ENCODE measurements around the gene MMD2. TPM values are rescaled to one million over a fixed set of nuclear protein-coding genes. Genes with fewer than 3 reads are reported as not detected.
"Not testable (repeated sequence)": the region's sequence is repeated elsewhere in the genome, so short reads cannot be mapped to it uniquely, and the experiment has no call there.

Gene MMD2, protein sequence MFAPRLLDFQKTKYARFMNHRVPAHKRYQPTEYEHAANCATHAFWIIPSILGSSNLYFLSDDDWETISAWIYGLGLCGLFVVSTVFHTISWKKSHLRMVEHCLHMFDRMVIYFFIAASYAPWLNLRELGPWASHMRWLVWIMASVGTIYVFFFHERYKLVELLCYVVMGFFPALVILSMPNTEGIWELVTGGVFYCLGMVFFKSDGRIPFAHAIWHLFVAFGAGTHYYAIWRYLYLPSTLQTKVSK
- not detected in 2 replicates for total RNA-seq (2014; rRNA removed; shearing (Covaris generic))

GRCh38 chr7:4958477-4959301 is at the start of gene MMD2:
MMD2 (minus strand) TSS chr7:4959187; CDS start chr7:4959017, 170 bp downstream.
- DNase-seq (ENCODE audit: low spot score) = no peak

GRCh38 chr7:5005066-5005465 is 46.1 kb upstream of the MMD2 start:
- no peak for DNase-seq (ENCODE audit: low spot score)

DNA sequence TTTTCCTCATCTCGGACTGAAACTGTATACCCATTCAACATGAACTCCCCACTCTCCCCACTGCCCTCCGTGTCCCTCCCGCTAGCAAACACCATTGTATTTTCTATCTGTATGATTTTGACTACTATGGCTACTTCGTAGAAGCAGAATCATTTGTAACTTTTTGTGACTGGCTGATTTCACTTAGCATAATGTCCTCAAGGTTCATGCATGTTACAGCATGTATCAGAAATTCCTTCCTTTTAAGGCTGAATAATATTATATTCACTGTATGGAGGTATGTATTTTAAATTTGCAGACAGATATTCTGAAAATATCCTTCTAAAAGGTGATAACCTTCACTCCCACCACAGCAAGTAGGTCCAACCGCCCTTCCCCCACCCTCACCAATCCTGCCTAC is 42.9 kb upstream of the MMD2 start:
- DNase-seq (ENCODE audit: low spot score) = no peak

- no peak for DNase-seq (ENCODE audit: low spot score)
These were observed 42.0 kb upstream of the MMD2 start for GRCh38 chr7:5001003-5001402.

GRCh38 chr7:4999369-4999950 is 40.5 kb upstream of the MMD2 start:
- no peak for DNase-seq (ENCODE audit: low spot score)

DNA sequence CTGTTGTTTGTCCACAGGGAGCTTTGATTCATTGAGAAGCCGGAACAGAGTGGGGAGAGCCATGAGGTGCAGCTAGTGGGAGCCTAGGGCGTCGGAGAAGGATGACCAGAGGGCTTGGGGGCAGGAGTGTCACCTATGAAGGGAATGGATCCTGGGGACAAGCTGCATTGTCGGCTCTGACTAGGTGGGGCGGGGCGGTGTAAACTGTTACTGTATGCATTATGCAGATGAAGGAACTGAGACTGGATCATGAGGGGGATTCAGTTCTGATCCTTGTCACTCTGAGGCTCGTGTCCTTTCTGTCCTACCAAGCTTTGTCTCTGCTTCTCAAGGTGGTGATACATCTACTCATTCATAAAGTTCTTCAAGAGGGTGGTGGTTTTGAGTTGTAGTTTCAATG is 39.9 kb upstream of the MMD2 start:
- DNase-seq (ENCODE audit: low spot score) = no peak

DNA sequence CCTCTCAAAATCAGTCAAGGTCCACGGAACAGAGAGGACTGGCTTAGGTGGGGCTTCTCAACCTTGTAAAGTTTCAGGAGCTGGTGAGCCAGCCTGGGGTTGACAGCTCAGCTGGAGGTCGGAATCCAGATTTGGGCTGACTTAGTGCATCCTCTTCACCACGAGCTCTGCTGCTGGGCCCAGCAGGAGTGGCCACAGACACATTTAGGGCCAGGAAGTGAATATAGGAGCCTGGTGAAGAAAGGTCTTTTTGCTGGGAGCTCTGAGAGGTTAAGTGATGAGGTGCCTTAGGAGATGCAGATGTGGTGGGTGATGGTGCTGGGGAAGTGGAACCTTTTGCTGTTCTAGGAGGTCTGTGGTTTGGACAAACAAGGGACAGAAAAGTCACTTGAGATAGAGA is 39.3 kb upstream of the MMD2 start:
- DNase-seq (ENCODE audit: low spot score) = no peak

- no peak for DNase-seq (ENCODE audit: low spot score)
These were observed 37.8 kb upstream of the MMD2 start for GRCh38 chr7:4996696-4997222.

DNA sequence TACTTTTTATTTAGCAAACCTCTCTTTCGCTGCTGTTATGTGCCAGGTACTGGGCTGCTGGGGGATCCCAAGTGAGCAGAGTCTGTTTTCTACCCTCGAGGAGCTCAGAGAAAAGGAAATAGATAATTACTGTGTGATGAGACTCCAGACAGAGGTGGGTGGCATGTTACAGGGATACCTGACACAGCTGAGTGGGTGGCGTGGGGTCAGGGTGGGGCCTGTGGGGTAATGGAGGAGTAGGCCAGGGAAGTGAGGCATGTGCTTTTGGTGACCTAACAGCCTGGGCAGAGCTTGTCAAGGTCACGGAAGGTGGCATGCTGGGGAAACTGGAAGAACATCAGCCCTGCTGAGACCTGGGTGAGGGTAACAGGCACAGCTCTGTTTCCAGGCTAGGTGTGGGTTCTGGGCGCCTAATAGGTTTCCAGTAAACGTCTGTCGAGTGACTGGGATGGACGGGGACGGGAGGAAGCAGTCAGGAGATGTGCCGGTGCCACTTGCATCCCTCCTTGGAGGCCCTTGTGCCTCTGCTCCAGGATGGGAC is 36.5 kb upstream of the MMD2 start:
- DNase-seq (ENCODE audit: low spot score) = no peak

GRCh38 chr7:4993471-4993870 is 34.5 kb upstream of the MMD2 start:
- no peak for DNase-seq (ENCODE audit: low spot score)

DNA sequence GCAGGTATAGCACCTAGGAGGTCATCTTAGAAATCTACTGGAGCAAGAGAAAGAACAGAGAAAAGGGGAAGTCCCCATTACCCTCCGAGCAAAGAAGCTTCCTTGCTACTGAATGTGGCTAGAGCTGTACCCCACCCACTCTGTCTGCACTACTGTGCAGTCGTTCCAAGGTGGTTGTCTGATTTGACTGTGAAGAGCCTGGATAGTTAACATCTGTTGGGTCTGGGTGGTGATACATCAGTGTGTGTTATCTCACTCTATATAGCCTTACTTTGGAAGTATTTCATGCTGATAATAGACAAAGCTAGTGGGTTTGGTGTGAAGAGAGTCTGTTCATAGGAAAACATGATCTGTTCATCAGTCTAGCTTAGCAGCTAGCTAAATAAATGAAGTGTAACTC is 23.8 kb upstream of the MMD2 start:
- not testable (repeated sequence) for DNase-seq (ENCODE audit: low spot score)

DNA sequence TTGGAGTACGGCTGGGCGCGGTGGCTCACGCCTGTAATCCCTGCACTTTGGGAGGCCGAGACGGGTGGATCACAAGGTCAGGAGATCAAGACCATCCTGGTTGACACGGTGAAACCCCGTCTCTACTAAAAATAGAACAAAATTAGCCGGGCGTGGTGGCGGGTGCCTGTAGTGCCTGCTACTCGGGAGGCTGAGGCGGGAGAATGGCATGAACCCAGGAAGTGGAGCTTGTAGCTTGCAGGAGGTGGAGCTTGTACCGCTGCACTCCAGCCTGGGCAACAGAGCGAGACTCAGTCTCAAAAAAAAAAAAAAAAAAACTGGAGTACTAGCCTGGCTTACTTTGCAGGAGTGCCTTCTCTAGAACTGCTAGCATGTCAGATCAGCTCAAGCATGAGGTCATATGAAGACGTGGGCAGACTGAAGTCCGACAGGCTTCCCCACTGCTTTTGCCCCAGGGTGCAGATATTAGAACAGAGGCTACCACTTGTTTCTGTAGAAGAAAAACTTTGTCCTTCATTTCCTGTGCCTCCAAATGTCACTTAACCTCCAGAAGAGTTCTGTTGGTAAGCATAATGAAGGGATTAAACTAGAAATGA is 22.4 kb upstream of the MMD2 start:
- DNase-seq (ENCODE audit: low spot score) = not testable (repeated sequence)

DNA sequence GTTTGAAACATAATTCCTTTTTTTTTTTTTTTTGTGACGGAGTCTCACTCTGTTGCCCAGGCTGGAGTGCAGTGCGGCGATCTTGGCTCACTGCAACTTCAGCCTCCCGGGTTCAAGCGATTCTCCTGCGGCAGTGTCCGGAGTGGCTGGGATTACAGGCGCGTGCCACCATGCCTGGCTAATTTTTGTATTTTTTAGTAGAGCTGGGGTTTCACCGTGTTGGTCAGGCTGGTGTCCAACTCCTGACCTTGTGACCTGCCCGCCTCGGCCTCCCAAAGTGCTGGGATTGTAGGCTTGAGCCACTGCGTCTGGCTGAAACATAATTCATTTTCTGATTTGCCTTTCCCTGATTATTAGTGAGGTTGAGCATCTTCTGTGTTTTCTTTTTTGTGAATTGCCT is 16.6 kb upstream of the MMD2 start:
- not testable (repeated sequence) for DNase-seq (ENCODE audit: low spot score)

DNA sequence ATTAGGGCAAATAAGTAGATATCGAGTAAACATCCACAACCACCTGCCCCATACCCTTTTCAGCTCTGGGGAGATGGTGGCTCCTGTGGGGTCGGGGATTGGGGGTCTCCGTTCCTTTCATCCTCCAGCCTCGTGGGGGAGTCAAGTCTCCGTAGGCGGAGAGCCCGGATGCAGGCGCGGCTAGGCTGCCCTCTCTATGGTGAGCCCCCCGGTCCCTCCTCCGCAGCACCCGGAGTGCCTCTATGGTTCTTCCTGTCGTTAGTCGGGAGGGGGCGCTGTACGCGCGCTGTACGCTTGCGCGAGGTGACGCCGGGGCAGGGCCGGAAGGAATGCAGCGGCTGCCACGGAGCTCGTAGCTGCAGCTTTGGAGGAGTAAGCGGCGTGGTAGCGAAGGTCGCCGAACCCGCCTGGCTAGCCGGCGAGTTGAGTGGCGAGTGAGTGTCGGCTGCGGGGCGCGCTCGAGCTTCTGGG is 14.8 kb upstream of the MMD2 start:
- DNase-seq (ENCODE audit: low spot score) = peak; percentile 99

- not testable (repeated sequence) for DNase-seq (ENCODE audit: low spot score)
These were observed 13.5 kb upstream of the MMD2 start for GRCh38 chr7:4972446-4972845.

DNA sequence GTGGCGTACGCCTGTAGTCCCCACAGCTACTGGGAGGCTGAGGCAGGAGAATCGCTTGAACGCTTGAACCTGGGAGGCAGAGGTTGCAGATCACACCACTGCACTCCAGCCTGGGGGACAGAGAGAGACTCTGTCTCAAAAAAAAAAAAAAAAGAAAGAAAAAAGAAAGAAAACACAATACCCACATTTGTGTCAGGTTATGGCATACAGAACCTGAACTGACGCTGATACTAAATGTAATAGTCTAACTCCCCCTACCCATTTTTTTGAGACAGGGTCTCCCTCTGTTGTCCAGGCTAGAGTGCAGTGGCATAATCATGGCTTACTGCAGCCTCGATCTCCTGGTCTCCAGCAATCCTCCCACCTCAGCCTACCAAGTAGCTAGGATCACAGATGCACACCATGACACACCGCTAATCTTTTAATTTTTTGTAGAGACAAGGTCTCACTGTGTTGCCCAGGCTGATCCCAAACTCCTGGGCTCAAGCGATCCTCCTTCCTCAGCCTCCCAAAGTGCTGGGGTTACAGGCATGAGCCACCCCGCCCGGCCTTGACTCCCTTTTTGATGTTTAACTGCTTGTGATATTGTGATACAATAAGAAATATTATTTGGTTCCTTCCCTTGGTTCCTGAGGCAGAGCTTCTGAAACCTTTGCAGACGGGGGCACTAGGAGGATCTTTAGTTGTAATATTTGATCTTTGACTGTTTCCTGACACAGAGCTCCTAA is 6.5 kb upstream of the MMD2 start:
- no peak for DNase-seq (ENCODE audit: low spot score)

DNA sequence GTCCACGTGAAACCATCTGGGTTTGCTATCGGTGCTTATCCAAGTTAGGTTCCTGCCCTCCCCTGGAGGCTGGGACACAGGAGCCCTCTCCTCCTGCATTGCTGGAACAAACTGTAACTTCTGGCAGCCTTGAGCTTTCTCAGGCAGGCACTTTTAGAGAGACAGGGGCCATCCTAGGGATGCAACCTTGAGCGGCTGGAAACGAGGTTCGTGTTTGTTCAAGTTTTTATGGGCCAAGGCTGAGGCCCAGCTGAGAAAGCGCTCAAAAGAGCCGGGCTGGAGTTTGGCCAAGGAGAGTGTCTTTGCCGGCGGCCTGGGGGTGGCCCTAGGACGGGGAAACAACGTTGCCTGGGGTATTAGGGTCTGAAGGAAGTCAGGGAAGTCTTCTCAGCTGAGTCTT is 5.5 kb upstream of the MMD2 start:
- DNase-seq (ENCODE audit: low spot score) = no peak

DNA sequence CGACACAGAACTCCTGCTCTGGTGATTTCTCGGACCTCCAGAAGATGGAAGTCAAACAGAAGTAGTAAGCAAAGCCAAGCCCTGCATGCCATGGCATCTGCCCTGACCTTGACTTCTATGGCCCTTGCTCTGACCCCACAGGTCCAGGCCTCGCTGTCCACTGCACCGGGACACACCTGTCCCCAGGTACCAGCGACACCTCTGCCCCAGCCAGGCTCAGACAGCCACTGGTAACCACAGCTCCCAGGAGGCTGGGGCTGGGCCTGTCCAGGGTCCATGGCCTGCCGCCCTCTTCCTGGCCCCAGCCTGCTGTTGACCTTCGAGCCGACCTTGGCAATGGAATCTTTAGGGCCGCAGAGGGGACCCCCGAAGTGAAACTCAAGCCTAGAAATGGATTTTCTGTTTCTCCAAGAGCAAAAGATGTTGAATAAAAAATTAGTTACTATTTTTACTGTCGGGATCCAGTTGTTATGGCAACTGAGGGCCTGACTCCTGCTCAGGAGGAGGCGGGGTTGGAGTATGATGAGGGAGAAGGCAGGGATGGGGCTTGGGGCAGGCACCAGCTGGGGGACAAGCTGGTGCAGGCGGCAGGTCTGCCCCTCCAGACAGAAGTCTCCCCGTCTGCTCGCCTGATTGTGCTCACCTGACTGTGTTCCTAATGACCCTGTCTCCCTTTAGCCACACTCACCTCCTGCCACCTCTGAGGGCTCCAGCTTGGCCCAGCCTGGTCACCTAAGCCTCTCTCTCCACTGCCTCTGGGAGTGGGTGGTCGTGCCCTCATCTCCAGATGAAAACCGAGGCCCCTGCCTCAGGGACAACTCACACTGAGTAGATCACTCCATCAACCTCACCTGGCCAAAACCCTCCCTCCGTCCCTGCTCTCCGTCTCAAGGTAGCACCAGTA is 4.1 kb upstream of the MMD2 start:
- DNase-seq (ENCODE audit: low spot score) = no peak

GRCh38 chr7:4960363-4960762 is 1.4 kb upstream of the MMD2 start:
- peak; percentile 12 for DNase-seq (ENCODE audit: low spot score)

GRCh38 chr7:4959893-4960292 is 906 bp upstream of the MMD2 start:
- DNase-seq (ENCODE audit: low spot score) = no peak

All from HT-29 (cell line).